A549 (cell line): Measurements from ENCODE around the gene LRIT3. TPM values are rescaled to one million over a fixed set of nuclear protein-coding genes. Genes with fewer than 3 reads are reported as not detected.

Experiments
- ATAC-seq, 2 experiments: fragments of 200-7000 bp in 1 of 2; fragments of >200 bp in 1 of 2; cut with Nextera tagmentation in 1 of 2; cut with Tn5 transposase in 1 of 2; 3 replicates each; pipeline versions ENCODE4 v1.8.0 to v1.9.1; 2018 to 2020; ENCODE audit warnings: mild to moderate bottlenecking in 1 of 2, moderate library complexity in 1 of 2
- CTCF ChIA-PET: fragments of 300-600 bp; sonication (Branson Sonifier 250); formaldehyde crosslinking; extraction: SDS; loops from one replicate; lab custom pipeline; 2021; ENCODE audit warnings: antibody characterized with exemption, inconsistent platforms; lab: Yijun Ruan, JAX
- POLR2A ChIA-PET: fragments of 350-600 bp; formaldehyde crosslinking; extraction: SDS; loops from one replicate; lab custom pipeline; 2021; ENCODE audit warnings: antibody characterized with exemption, inconsistent platforms; lab: Yijun Ruan, JAX
- DNase-seq, 2 experiments: peaks; one replicate each; pipeline versions ENCODE4 v3.0.0 to v3.0.0-alpha.2; 2011 to 2016; ENCODE audit warnings: low read depth in 1 of 2, low spot score in 1 of 2
- FAIRE-seq: peaks from 2 replicates; lab custom pipeline; 2011; peaks lifted over from hg19 to GRCh38; lab: Jason Lieb, UNC
- H3K27ac ChIP-seq, 2 experiments: fragments of >200 bp; sonication (Bioruptor Twin); formaldehyde crosslinking; 3 replicates each; pipeline ENCODE4 v1.5.1; 2016 to 2017
- H3K4me1 ChIP-seq: fragments of >200 bp; sonication (Bioruptor Twin); formaldehyde crosslinking; 3 replicates; pipeline ENCODE4 v1.6.1; 2016
- H3K4me2 ChIP-seq: fragments of >200 bp; sonication (Bioruptor Twin); formaldehyde crosslinking; 3 replicates; pipeline ENCODE4 v1.6.1; 2016
- H3K4me3 ChIP-seq: fragments of >200 bp; sonication (Bioruptor Twin); formaldehyde crosslinking; 3 replicates; pipeline ENCODE4 v1.5.1; 2016
- H3K9me3 ChIP-seq: fragments of >200 bp; sonication (Bioruptor Twin); formaldehyde crosslinking; 3 replicates; pipeline ENCODE4 v1.6.1; 2016
- BCL3 ChIP-seq: fragments of >200 bp; sonication (Bioruptor Twin); formaldehyde crosslinking; IDR thresholded peaks from 3 replicates; pipeline ENCODE4 v1.6.1; 2016
- BHLHE40 ChIP-seq: IDR thresholded peaks from 2 replicates; pipeline ENCODE4 v1.6.1; 2012; ENCODE audit warnings: low read depth, low read length, inconsistent platforms
- CBX8 ChIP-seq: fragments of 200-600 bp; sonication (generic); IDR thresholded peaks from 2 replicates; pipeline ENCODE4 v1.6.1; 2016
- CEBPB ChIP-seq, 2 experiments: fragments of >200 bp in 1 of 2; sonication (Bioruptor Twin) in 1 of 2; formaldehyde crosslinking in 1 of 2; IDR thresholded peaks; 2 replicates each; pipeline ENCODE4 v1.6.1; 2012 to 2016
- CHD4 ChIP-seq: fragments of 200-600 bp; sonication (generic); IDR thresholded peaks from 2 replicates; pipeline ENCODE4 v1.6.1; 2016; ENCODE audit warnings: antibody characterized with exemption, mild to moderate bottlenecking, borderline replicate concordance
- EHF ChIP-seq: fragments of 250-450 bp; sonication (Bioruptor Pico); IDR thresholded peaks from 2 replicates; pipeline ENCODE4 v1.5.0; 2020; ENCODE audit warnings: mild to moderate bottlenecking
- EP300 ChIP-seq, 2 experiments: fragments of >200 bp; sonication (Bioruptor Twin); formaldehyde crosslinking; IDR thresholded peaks; 2 replicates in 1 of 2; 3 replicates in 1 of 2; pipeline ENCODE4 v1.6.1; 2016 to 2017
- ESRRA ChIP-seq: fragments of 150-350 bp; IDR thresholded peaks from 2 replicates; pipeline ENCODE4 v1.6.1; 2014; ENCODE audit warnings: mild to moderate bottlenecking, low read length, borderline replicate concordance
- HDAC2 ChIP-seq: fragments of 200-600 bp; sonication (generic); IDR thresholded peaks from 2 replicates; pipeline ENCODE4 v1.6.1; 2016
- HOXB13 ChIP-seq: fragments of 250-450 bp; sonication (Bioruptor Pico); IDR thresholded peaks from 2 replicates; pipeline ENCODE4 v1.5.0; 2020; ENCODE audit warnings: low read depth, mild to moderate bottlenecking, moderate library complexity
- HOXB5 ChIP-seq: fragments of 250-450 bp; sonication (Bioruptor Pico); IDR thresholded peaks from 2 replicates; pipeline ENCODE4 v1.5.0; 2020; ENCODE audit warnings: mild to moderate bottlenecking, moderate library complexity
- KDM1A ChIP-seq: fragments of 200-600 bp; sonication (generic); IDR thresholded peaks from 2 replicates; pipeline ENCODE4 v1.6.1; 2016; ENCODE audit warnings: low read depth, mild to moderate bottlenecking
- MAZ ChIP-seq: fragments of 150-350 bp; IDR thresholded peaks from 2 replicates; pipeline ENCODE4 v1.6.1; 2014; ENCODE audit warnings: antibody characterized with exemption, low read depth, low read length, borderline replicate concordance
- MYC ChIP-seq: IDR thresholded peaks from 2 replicates; pipeline ENCODE4 v1.6.1; 2012; ENCODE audit warnings: mild to moderate bottlenecking, inconsistent platforms, low read length, improper control_type of control experiment, borderline replicate concordance
- NFE2L2 ChIP-seq: fragments of 150-350 bp; conservative IDR thresholded peaks from 2 replicates; pipeline ENCODE4 v1.6.1; 2014; ENCODE audit warnings: low read length
- PBX3 ChIP-seq: IDR thresholded peaks from 2 replicates; pipeline ENCODE4 v1.6.1; 2012
- POLR2AphosphoS2 ChIP-seq: conservative IDR thresholded peaks from 2 replicates; pipeline ENCODE4 v1.6.1; 2012; ENCODE audit warnings: low read length, improper control_type of control experiment, inconsistent platforms
- RNF2 ChIP-seq: fragments of 200-600 bp; sonication (generic); IDR thresholded peaks from 2 replicates; pipeline ENCODE4 v1.6.1; 2016; ENCODE audit warnings: low read depth, mild to moderate bottlenecking, antibody characterized with exemption, moderate library complexity, borderline replicate concordance
- SMC3 ChIP-seq: fragments of >200 bp; sonication (Bioruptor Twin); formaldehyde crosslinking; IDR thresholded peaks from 3 replicates; pipeline ENCODE4 v1.6.1; 2018; ENCODE audit warnings: inconsistent platforms
- TFCP2L1 ChIP-seq: fragments of 250-450 bp; sonication (Bioruptor Pico); IDR thresholded peaks from 2 replicates; pipeline ENCODE4 v1.5.0; 2021; ENCODE audit warnings: mild to moderate bottlenecking
- USF2 ChIP-seq: fragments of 450-650 bp; IDR thresholded peaks from 2 replicates; pipeline ENCODE4 v1.6.1; 2014; ENCODE audit warnings: antibody characterized with exemption
- ZC3H11A ChIP-seq: fragments of 450-650 bp; IDR thresholded peaks from 2 replicates; pipeline ENCODE4 v1.6.1; 2014; ENCODE audit warnings: antibody characterized with exemption, mild to moderate bottlenecking
- ZFP36 ChIP-seq: fragments of 450-650 bp; IDR thresholded peaks from 2 replicates; pipeline ENCODE4 v1.6.1; 2014; ENCODE audit warnings: borderline replicate concordance; ENCODE audit not compliant: partially characterized antibody
- ZNF302 ChIP-seq: fragments of 250-450 bp; sonication (Bioruptor Pico); IDR thresholded peaks from 2 replicates; pipeline ENCODE4 v1.9.0; 2021; ENCODE audit warnings: inconsistent platforms, mild to moderate bottlenecking, moderate library complexity
- ZSCAN20 ChIP-seq: fragments of 250-450 bp; sonication (Bioruptor Pico); IDR thresholded peaks from 2 replicates; pipeline ENCODE4 v1.8.0; 2022; ENCODE audit warnings: mild to moderate bottlenecking, moderate library complexity
- WGBS: methylation state at CpG from one replicate; pipeline ENCODE4 v1.1.6; 2017; ENCODE audit errors: missing lambda C conversion rate; 5-methylcytosine and 5-hydroxymethylcytosine counted together
- polyA plus RNA-seq, 4 experiments: library from polyadenylated mRNA; depleted of rRNA in 3 of 4; stranded (reverse); fragments of >200 nt; fragmentation: RNase III in 1 of 4; extraction: RNeasy Plus Mini Kit Qiagen cat#74134 plus additional on column Dnase treatment in 1 of 4; gene quantifications; 2 replicates in 3 of 4; 3 replicates in 1 of 4; pipeline ENCODE4 v1.2.3, GENCODE V29; 2011 to 2017

LRIT3 gene
- polyA plus RNA-seq, 2 of the 4 experiments (the other 2 are of a cell fraction): 0.06 TPM

- TF ChIP-seq ZNF302 (CRISPR knock-in tag) (no peak), EHF (no peak), CBX8 (no peak), KDM1A (no peak), ZSCAN20 (no peak)
- TF ChIP-seq, all 56 proteins: peak for 0
Measured at GRCh38 chr4:109908731-109909130, 60.8 kb downstream of the LRIT3 start (continued).

DNA sequence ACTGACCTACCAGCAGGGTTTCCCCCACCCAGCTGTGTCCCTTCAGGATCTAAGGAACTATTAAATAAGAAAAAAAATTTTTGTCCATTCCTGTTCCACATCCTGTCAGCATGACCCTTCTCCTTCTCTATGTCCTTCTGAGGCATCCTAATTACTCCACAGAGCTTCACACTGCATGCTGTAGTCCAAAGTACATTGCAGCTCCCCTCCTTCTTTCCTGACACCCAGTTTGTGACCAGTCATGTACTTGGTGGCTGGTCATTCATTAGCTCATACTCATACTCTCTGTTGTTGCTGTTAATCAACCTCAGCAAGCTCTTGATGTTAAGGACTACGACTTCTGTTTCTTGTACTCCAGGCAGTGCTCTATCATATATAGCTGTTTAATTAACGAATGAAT, 62.3 kb downstream of the LRIT3 start:
- no peak for TF ChIP-seq MYC
- TF ChIP-seq TFCP2L1: no peak
- no peak for TF ChIP-seq EP300 (IDR thresholded peaks at IDR 0.05)
- TF ChIP-seq KDM1A: no peak
- TF ChIP-seq PBX3: no peak
- TF ChIP-seq MAZ: no peak
- TF ChIP-seq CHD4: no peak
- TF ChIP-seq POLR2AphosphoS2: no peak
- no peak for TF ChIP-seq HOXB5
- no peak for TF ChIP-seq HDAC2
- no peak for TF ChIP-seq BCL3
- TF ChIP-seq EHF: no peak
- no peak for TF ChIP-seq USF2
- no peak for TF ChIP-seq CEBPB (IDR thresholded peaks at IDR 0.05)
- TF ChIP-seq ZC3H11A: no peak
- no peak for TF ChIP-seq SMC3
- no peak for TF ChIP-seq NFE2L2
- no peak for TF ChIP-seq RNF2
- no peak for TF ChIP-seq HOXB13
- no peaks in the 10 kb centered on the region for H3K9me3 ChIP-seq
- ChIA-PET POLR2A (no interaction called here), CTCF (no interaction called here)
- no peak overlapping the region for H3K4me2 ChIP-seq
- DNase-seq: no peak
- no peak for FAIRE-seq
- H3K4me1 ChIP-seq: 0 out of 3 replicates have a peak, but pooled peaks cover 6% of the 10 kb centered on the region
- 23% methylated on average over 2 of the region's 2 CpGs for WGBS
- ATAC-seq: no peak
- H3K4me3 ChIP-seq: no peak overlapping the region
- no peak overlapping the region for H3K27ac ChIP-seq

- Histone ChIP-seq H3K4me3 (no peak within 1 kb of the TSS), H3K4me1 (0 out of 3 replicates have a peak, but pooled peaks cover 6% of the 10 kb centered on the region), H3K9me3 (no peaks in the 10 kb centered on the region), H3K27ac (peak within 1 kb of the TSS; percentile 40 to 65; a peak in 4 of 6 replicates), H3K4me2 (peak within 1 kb of the TSS; percentile 57)
- ATAC-seq (peak; percentile 24 to 51; a peak in 4 of 6 replicates), FAIRE-seq (no peak), DNase-seq (peak in 1 of 2 experiments; percentile 32)
- POLR2A ChIA-PET: interaction anchor here (1.1 kb wide), 1 partner anchor 8 kb away, joined by 3 read pairs; no protein-coding TSS in a partner anchor
- WGBS: 57% methylated on average over 9 of the region's 9 CpGs
- CTCF ChIA-PET: no interaction called here
- TF ChIP-seq ZFP36: no peak
- no peak for TF ChIP-seq ESRRA
- TF ChIP-seq BHLHE40: no peak
- no peak for TF ChIP-seq KDM1A
- no peak for TF ChIP-seq HDAC2
Measured at GRCh38 chr4:109912706-109913595, 65.0 kb downstream of the LRIT3 start, which contains the start of gene EGF. Gene EGF, plus strand, starts transcription at chr4:109912883. Its CDS starts 453 bp downstream, at chr4:109913336.
